ENCODE data around the gene C1orf35. TPM values are rescaled to one million over a fixed set of nuclear protein-coding genes. Genes with fewer than 3 reads are reported as not detected.

Gene C1orf35
- total and polyA plus RNA-seq, 9 donors, result 2.8 to 29.3 (median 21.0) TPM

GRCh38 chr1:228084797-228085196, 18.3 kb downstream of the C1orf35 start:
- H3K36me3 ChIP-seq, result no peaks in the 10 kb centered on the region
- H3K4me1 ChIP-seq (ENCODE audit: insufficient read depth), result peaks cover 41% of the 10 kb centered on the region
- 29 to 35% (median 31%) methylated on average over 5 of the region's 5 CpGs for WGBS, 3 donors
- TF ChIP-seq POLR2A (IDR thresholded peaks at IDR 0.05), result no peak
- TF ChIP-seq EP300 (IDR thresholded peaks at IDR 0.05), result no peak
- no peak for TF ChIP-seq CTCF (IDR thresholded peaks at IDR 0.05)
- H3K4me3 ChIP-seq, result peak overlapping the region; percentile 99
- no peaks in the 10 kb centered on the region for H3K27me3 ChIP-seq
- intact Hi-C loops (cut with DNase I), result no loop called here
- peak in 2 of 5 donors; percentile 8 to 23 for DNase-seq
- H3K9me3 ChIP-seq, result no peaks in the 10 kb centered on the region
- H3K27ac ChIP-seq, result no peak overlapping the region

- Histone ChIP-seq H3K9me3 (no peaks in the 10 kb centered on the region), H3K4me1 (ENCODE audit: insufficient read depth) (peaks cover 37% of the 10 kb centered on the region), H3K36me3 (no peaks in the 10 kb centered on the region), H3K27me3 (no peaks in the 10 kb centered on the region), H3K4me3 (peak overlapping the region; percentile 99), H3K27ac (no peak overlapping the region)
- DNase-seq, result peak in 1 of 5 donors; percentile 7
- 6 to 9% (median 6%) methylated on average over 3 of the region's 3 CpGs for WGBS, 3 donors
- no peak for TF ChIP-seq EP300 (IDR thresholded peaks at IDR 0.05)
- no peak for TF ChIP-seq POLR2A (IDR thresholded peaks at IDR 0.05)
- no peak for TF ChIP-seq CTCF (IDR thresholded peaks at IDR 0.05)
- intact Hi-C loops (cut with DNase I), result no loop called here
Observed at GRCh38 chr1:228084325-228084724, 18.8 kb downstream of the C1orf35 start.

GRCh38 chr1:228083871-228084278, 19.2 kb downstream of the C1orf35 start:
- no peak for TF ChIP-seq POLR2A (IDR thresholded peaks at IDR 0.05)
- TF ChIP-seq CTCF (IDR thresholded peaks at IDR 0.05), result no peak
- no peak for TF ChIP-seq EP300 (IDR thresholded peaks at IDR 0.05)
- peak in 2 of 5 donors; percentile 40 to 49 for DNase-seq
- intact Hi-C loops (cut with DNase I), result no loop called here
- Histone ChIP-seq H3K9me3 (no peaks in the 10 kb centered on the region), H3K4me1 (ENCODE audit: insufficient read depth) (peaks cover 33% of the 10 kb centered on the region), H3K36me3 (no peaks in the 10 kb centered on the region), H3K27ac (peak overlapping the region; percentile 97 to 99), H3K27me3 (no peaks in the 10 kb centered on the region), H3K4me3 (peak overlapping the region; percentile 99)
- 0 to 2% (median 2%) methylated on average over 17 of the region's 17 CpGs for WGBS, 3 donors

GRCh38 chr1:228082918-228083870, 19.9 kb downstream of the C1orf35 start:
- Histone ChIP-seq H3K4me3 (peak overlapping the region; percentile 99), H3K9me3 (no peaks in the 10 kb centered on the region), H3K36me3 (no peaks in the 10 kb centered on the region), H3K4me1 (ENCODE audit: insufficient read depth) (peaks cover 28% of the 10 kb centered on the region), H3K27ac (peak overlapping the region; percentile 97 to 99), H3K27me3 (no peaks in the 10 kb centered on the region)
- DNase-seq, result peak; percentile 61 to 78 (median 74)
- WGBS, 3 donors, result 0 to 1% (median 0%) methylated on average over 49 to 79 of the region's 79 CpGs
- intact Hi-C loops (cut with DNase I), result loop anchor here in 1 of 4 donors (1.0 kb wide), 1 partner anchor 20 kb away; the partner anchor contains the start of gene C1orf35
- no peak for TF ChIP-seq POLR2A (IDR thresholded peaks at IDR 0.05)
- TF ChIP-seq EP300 (IDR thresholded peaks at IDR 0.05), result no peak
- no peak for TF ChIP-seq CTCF (IDR thresholded peaks at IDR 0.05)
